A549 (cell line): ENCODE data around the gene HOXC10. TPM values are rescaled to one million over a fixed set of nuclear protein-coding genes. Genes with fewer than 3 reads are reported as not detected.

ENCODE experiments used
- ATAC-seq, 2 experiments: fragments of 200-7000 bp in 1 of 2; fragments of >200 bp in 1 of 2; cut with Nextera tagmentation in 1 of 2; cut with Tn5 transposase in 1 of 2; 3 replicates each; pipeline versions ENCODE4 v1.8.0 to v1.9.1; 2018 to 2020; ENCODE audit warnings: mild to moderate bottlenecking in 1 of 2, moderate library complexity in 1 of 2
- CTCF ChIA-PET: fragments of 300-600 bp; sonication (Branson Sonifier 250); formaldehyde crosslinking; extraction: SDS; loops from one replicate; lab custom pipeline; 2021; ENCODE audit warnings: antibody characterized with exemption, inconsistent platforms; lab: Yijun Ruan, JAX
- POLR2A ChIA-PET: fragments of 350-600 bp; formaldehyde crosslinking; extraction: SDS; loops from one replicate; lab custom pipeline; 2021; ENCODE audit warnings: antibody characterized with exemption, inconsistent platforms; lab: Yijun Ruan, JAX
- DNase-seq, 2 experiments: peaks; one replicate each; pipeline versions ENCODE4 v3.0.0 to v3.0.0-alpha.2; 2011 to 2016; ENCODE audit warnings: low read depth in 1 of 2, low spot score in 1 of 2
- FAIRE-seq: peaks from 2 replicates; lab custom pipeline; 2011; peaks lifted over from hg19 to GRCh38; lab: Jason Lieb, UNC
- H3K27ac ChIP-seq, 2 experiments: fragments of >200 bp; sonication (Bioruptor Twin); formaldehyde crosslinking; 3 replicates each; pipeline ENCODE4 v1.5.1; 2016 to 2017
- H3K4me1 ChIP-seq: fragments of >200 bp; sonication (Bioruptor Twin); formaldehyde crosslinking; 3 replicates; pipeline ENCODE4 v1.6.1; 2016
- H3K4me2 ChIP-seq: fragments of >200 bp; sonication (Bioruptor Twin); formaldehyde crosslinking; 3 replicates; pipeline ENCODE4 v1.6.1; 2016
- H3K4me3 ChIP-seq: fragments of >200 bp; sonication (Bioruptor Twin); formaldehyde crosslinking; 3 replicates; pipeline ENCODE4 v1.5.1; 2016
- H3K9me3 ChIP-seq: fragments of >200 bp; sonication (Bioruptor Twin); formaldehyde crosslinking; 3 replicates; pipeline ENCODE4 v1.6.1; 2016
- ATOH8 ChIP-seq: fragments of 250-450 bp; sonication (Bioruptor Pico); IDR thresholded peaks from 2 replicates; pipeline ENCODE4 v1.5.0; 2020; ENCODE audit warnings: low read depth, mild to moderate bottlenecking, moderate library complexity
- BCL3 ChIP-seq: fragments of >200 bp; sonication (Bioruptor Twin); formaldehyde crosslinking; IDR thresholded peaks from 3 replicates; pipeline ENCODE4 v1.6.1; 2016
- CEBPB ChIP-seq, 2 experiments: fragments of >200 bp in 1 of 2; sonication (Bioruptor Twin) in 1 of 2; formaldehyde crosslinking in 1 of 2; IDR thresholded peaks; 2 replicates each; pipeline ENCODE4 v1.6.1; 2012 to 2016
- CHD2 ChIP-seq: fragments of 150-350 bp; IDR thresholded peaks from 2 replicates; pipeline ENCODE4 v1.6.1; 2014; ENCODE audit warnings: low read length; ENCODE audit not compliant: partially characterized antibody
- CHD4 ChIP-seq: fragments of 200-600 bp; sonication (generic); IDR thresholded peaks from 2 replicates; pipeline ENCODE4 v1.6.1; 2016; ENCODE audit warnings: antibody characterized with exemption, mild to moderate bottlenecking, borderline replicate concordance
- ELK1 ChIP-seq: fragments of 150-350 bp; IDR thresholded peaks from 2 replicates; pipeline ENCODE4 v1.6.1; 2014; ENCODE audit warnings: low read depth, mild to moderate bottlenecking, low read length
- EP300 ChIP-seq, 2 experiments: fragments of >200 bp; sonication (Bioruptor Twin); formaldehyde crosslinking; IDR thresholded peaks; 2 replicates in 1 of 2; 3 replicates in 1 of 2; pipeline ENCODE4 v1.6.1; 2016 to 2017
- FOSL2 ChIP-seq, 2 experiments: fragments of 450-650 bp in 1 of 2; fragments of >200 bp in 1 of 2; sonication (Bioruptor Twin) in 1 of 2; formaldehyde crosslinking; IDR thresholded peaks; 2 replicates each; pipeline versions ENCODE4 v1.5.0 to v1.6.1; 2016 to 2020; ENCODE audit warnings: mild to moderate bottlenecking in 1 of 2, moderate library complexity in 1 of 2
- FOXS1 ChIP-seq: fragments of 250-450 bp; sonication (Bioruptor Pico); IDR thresholded peaks from 2 replicates; pipeline ENCODE4 v1.5.0; 2020; ENCODE audit warnings: mild to moderate bottlenecking, moderate library complexity
- HDAC2 ChIP-seq: fragments of 200-600 bp; sonication (generic); IDR thresholded peaks from 2 replicates; pipeline ENCODE4 v1.6.1; 2016
- HES2 ChIP-seq: fragments of >200 bp; sonication (Bioruptor Twin); formaldehyde crosslinking; IDR thresholded peaks from 2 replicates; pipeline ENCODE4 v1.6.1; 2016
- HMGXB4 ChIP-seq: fragments of 250-450 bp; sonication (Bioruptor Pico); IDR thresholded peaks from 2 replicates; pipeline ENCODE4 v1.5.0; 2021; ENCODE audit warnings: mild to moderate bottlenecking, moderate library complexity, borderline replicate concordance
- HOXB13 ChIP-seq: fragments of 250-450 bp; sonication (Bioruptor Pico); IDR thresholded peaks from 2 replicates; pipeline ENCODE4 v1.5.0; 2020; ENCODE audit warnings: low read depth, mild to moderate bottlenecking, moderate library complexity
- JUNB ChIP-seq: fragments of >200 bp; sonication (Bioruptor Twin); formaldehyde crosslinking; IDR thresholded peaks from 2 replicates; pipeline ENCODE4 v1.6.1; 2016
- KDM5A ChIP-seq: fragments of 200-600 bp; sonication (generic); IDR thresholded peaks from 2 replicates; pipeline ENCODE4 v1.6.1; 2016; ENCODE audit warnings: antibody characterized with exemption, mild to moderate bottlenecking
- MAFK ChIP-seq: fragments of 450-650 bp; IDR thresholded peaks from 2 replicates; pipeline ENCODE4 v1.6.1; 2014; ENCODE audit not compliant: partially characterized antibody
- MAZ ChIP-seq: fragments of 150-350 bp; IDR thresholded peaks from 2 replicates; pipeline ENCODE4 v1.6.1; 2014; ENCODE audit warnings: antibody characterized with exemption, low read depth, low read length, borderline replicate concordance
- MYC ChIP-seq: IDR thresholded peaks from 2 replicates; pipeline ENCODE4 v1.6.1; 2012; ENCODE audit warnings: mild to moderate bottlenecking, inconsistent platforms, low read length, improper control_type of control experiment, borderline replicate concordance
- NFE2L2 ChIP-seq: fragments of 150-350 bp; conservative IDR thresholded peaks from 2 replicates; pipeline ENCODE4 v1.6.1; 2014; ENCODE audit warnings: low read length
- PHF8 ChIP-seq: fragments of 200-600 bp; sonication (generic); IDR thresholded peaks from 2 replicates; pipeline ENCODE4 v1.6.1; 2016; ENCODE audit warnings: low read depth, mild to moderate bottlenecking, antibody characterized with exemption, moderate library complexity, borderline replicate concordance
- RARB ChIP-seq: fragments of 250-450 bp; sonication (Bioruptor Pico); IDR thresholded peaks from 2 replicates; pipeline ENCODE4 v1.8.0; 2021; ENCODE audit warnings: mild to moderate bottlenecking, moderate library complexity
- RCOR1 ChIP-seq: fragments of 150-350 bp; IDR thresholded peaks from 2 replicates; pipeline ENCODE4 v1.6.1; 2014; ENCODE audit warnings: antibody characterized with exemption, low read length, low read depth
- REST ChIP-seq: fragments of 200-600 bp; sonication (generic); IDR thresholded peaks from 2 replicates; pipeline ENCODE4 v1.6.1; 2016; ENCODE audit warnings: antibody characterized with exemption, mild to moderate bottlenecking, moderate library complexity
- RFX5 ChIP-seq: fragments of 450-650 bp; IDR thresholded peaks from 2 replicates; pipeline ENCODE4 v1.7.1; 2014; ENCODE audit warnings: antibody characterized with exemption, mild to moderate bottlenecking, moderate library complexity
- SMC3 ChIP-seq: fragments of >200 bp; sonication (Bioruptor Twin); formaldehyde crosslinking; IDR thresholded peaks from 3 replicates; pipeline ENCODE4 v1.6.1; 2018; ENCODE audit warnings: inconsistent platforms
- SREBF2 ChIP-seq: fragments of 450-650 bp; IDR thresholded peaks from 2 replicates; pipeline ENCODE4 v1.6.1; 2014; ENCODE audit warnings: mild to moderate bottlenecking, moderate library complexity
- ZFP36 ChIP-seq: fragments of 450-650 bp; IDR thresholded peaks from 2 replicates; pipeline ENCODE4 v1.6.1; 2014; ENCODE audit warnings: borderline replicate concordance; ENCODE audit not compliant: partially characterized antibody
- WGBS: methylation state at CpG from one replicate; pipeline ENCODE4 v1.1.6; 2017; ENCODE audit errors: missing lambda C conversion rate; 5-methylcytosine and 5-hydroxymethylcytosine counted together
- polyA plus RNA-seq, 4 experiments: library from polyadenylated mRNA; depleted of rRNA in 3 of 4; stranded (reverse); fragments of >200 nt; fragmentation: RNase III in 1 of 4; extraction: RNeasy Plus Mini Kit Qiagen cat#74134 plus additional on column Dnase treatment in 1 of 4; gene quantifications; 2 replicates in 3 of 4; 3 replicates in 1 of 4; pipeline ENCODE4 v1.2.3, GENCODE V29; 2011 to 2017

The HOXC10 gene
- polyA plus RNA-seq, 2 of the 4 experiments (the other 2 are of a cell fraction), result 2.9 to 3.2 TPM

- TF ChIP-seq BCL3 (no peak), FOSL2 (IDR thresholded peaks at IDR 0.05) (no peak), FOSL2 (CRISPR knock-in tag; IDR thresholded peaks at IDR 0.05) (no peak)
Observed at GRCh38 chr12:53999559-54000115, 14.7 kb downstream of the HOXC10 start (continued).

- H3K4me2 ChIP-seq, result peak within 1 kb of the TSS; percentile 87
- H3K4me3 ChIP-seq, result peak within 1 kb of the TSS; percentile 83
- ATAC-seq, result peak; percentile 44 to 68
- no peak for FAIRE-seq
- no peaks in the 10 kb centered on the region for H3K9me3 ChIP-seq
- POLR2A ChIA-PET, result interaction anchor here (0.6 to 2.2 kb wide), 8 partner anchors 8 to 208 kb away, joined by 3 to 18 read pairs (median 4); partner anchors contain the start of genes HOXC10, HOXC8 and SMUG1
- peak within 1 kb of the TSS; percentile 93 to 96 for H3K27ac ChIP-seq
- CTCF ChIA-PET, result interaction anchor here (1.1 to 28.7 kb wide), 17 partner anchors 9 to 254 kb away, joined by 3 to 1074 read pairs (median 6); partner anchors contain the start of genes HOXC10, HOXC5, HOXC8 and SMUG1
- WGBS, result 7% methylated on average over 38 of the region's 87 CpGs
- DNase-seq, result no peak
- H3K4me1 ChIP-seq, result peaks cover 10% of the 10 kb centered on the region
- TF ChIP-seq MAFK, result no peak
- no peak for TF ChIP-seq CHD4
- TF ChIP-seq FOXS1 (CRISPR knock-in tag), result no peak
- TF ChIP-seq JUNB, result no peak
- no peak for TF ChIP-seq NFE2L2
- no peak for TF ChIP-seq RFX5
- TF ChIP-seq RARB, result no peak
- no peak for TF ChIP-seq SREBF2
- peak; percentile 63 for TF ChIP-seq HMGXB4 (CRISPR knock-in tag)
- TF ChIP-seq ZFP36, result no peak
- TF ChIP-seq MYC, result no peak
- no peak for TF ChIP-seq MAZ
- no peak for TF ChIP-seq HDAC2
- TF ChIP-seq ATOH8 (CRISPR knock-in tag), result no peak
- no peak for TF ChIP-seq CEBPB (IDR thresholded peaks at IDR 0.05)
- TF ChIP-seq REST, result no peak
- TF ChIP-seq HOXB13 (CRISPR knock-in tag), result no peak
- no peak for TF ChIP-seq RCOR1
- TF ChIP-seq ELK1, result no peak
- no peak for TF ChIP-seq HES2
- TF ChIP-seq SMC3, result no peak
- TF ChIP-seq KDM5A, result no peak
- TF ChIP-seq EP300 (IDR thresholded peaks at IDR 0.05), result no peak
- peak; percentile 81; the same call in 1 of the 2 replicates for TF ChIP-seq PHF8
- TF ChIP-seq CHD2, result no peak
Observed at GRCh38 chr12:54000116-54001114, 15.5 kb downstream of the HOXC10 start, which contains the start of gene HOXC9. TSS of gene HOXC9 (plus strand) at chr12:54000161. CDS start at chr12:54000189, 28 bp downstream.
